IPS-18c (cell line): ENCODE measurements around the gene PPFIA2.

Experiments
- H3K4me3 ChIP-seq: 2 replicates; pipeline ENCODE4 v1.7.0; 2013; ENCODE audit warnings: low read depth, mild to moderate bottlenecking, low read length, moderate library complexity; ENCODE audit not compliant: insufficient read depth
- H3K9me3 ChIP-seq: one replicate; pipeline ENCODE4 v1.6.1; 2013; ENCODE audit warnings: mild to moderate bottlenecking, low read length, moderate library complexity; ENCODE audit not compliant: control insufficient read depth, insufficient read depth

The PPFIA2 gene

DNA sequence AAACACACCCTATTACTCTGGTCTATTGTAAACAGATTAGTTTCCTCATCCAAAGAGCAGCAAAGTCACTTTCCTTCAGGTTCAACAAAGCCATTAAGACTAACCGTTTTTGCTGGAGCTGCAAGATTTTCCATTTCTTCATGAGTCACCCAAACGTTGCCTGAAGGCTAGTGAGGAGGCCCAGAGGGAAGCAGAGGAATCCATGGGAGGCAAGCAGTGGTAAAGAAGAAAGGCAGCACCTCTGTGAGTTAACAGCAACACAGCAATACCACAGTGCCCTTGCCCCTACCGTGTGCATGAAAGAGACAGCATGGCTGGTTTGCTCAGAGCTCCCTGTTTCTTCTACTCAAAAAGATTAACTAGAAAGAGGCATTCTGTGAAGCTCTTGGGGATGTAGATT is 475.0 kb downstream of the PPFIA2 start:
- no peaks in the 10 kb centered on the region for H3K9me3 ChIP-seq
- H3K4me3 ChIP-seq, result no peak overlapping the region

DNA sequence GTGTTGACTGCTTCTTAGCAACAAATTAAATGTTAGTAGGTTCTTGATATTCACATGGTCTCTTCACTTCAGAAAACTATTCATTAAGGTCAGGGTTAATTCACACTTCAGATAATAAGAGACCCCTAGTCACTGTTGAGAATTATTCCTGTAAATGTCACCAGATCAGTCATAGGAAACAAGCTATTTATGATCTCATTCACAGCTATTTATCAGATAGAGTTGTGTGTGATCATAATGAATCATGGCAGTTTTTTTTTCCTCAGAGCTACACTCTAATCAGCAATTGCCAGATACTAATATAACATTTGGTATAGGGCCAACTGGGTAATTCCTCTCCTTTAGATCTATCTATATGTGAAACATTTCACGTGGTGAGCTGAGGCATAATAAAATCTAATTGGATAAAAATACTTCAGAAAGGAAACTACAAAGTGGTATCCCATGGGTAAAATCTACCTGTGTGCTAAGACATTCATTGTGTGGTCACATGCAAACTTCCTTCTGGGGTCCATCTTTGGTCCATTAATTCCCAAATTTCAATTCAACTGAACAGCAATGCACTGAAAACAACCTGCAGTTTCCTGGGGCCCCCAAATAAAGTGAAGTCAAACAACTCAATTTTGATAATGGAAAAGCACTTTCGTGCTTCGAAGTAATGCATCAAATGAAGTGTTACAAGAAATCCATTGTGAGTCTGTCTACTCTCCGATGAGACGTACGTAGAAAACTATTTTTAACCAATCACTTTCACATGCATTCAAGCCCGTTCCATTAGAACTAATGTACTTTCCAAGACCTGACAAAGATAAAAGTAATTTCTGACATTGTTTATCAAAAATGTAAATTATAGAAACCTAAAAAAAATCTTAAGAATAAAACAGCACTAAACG is 484.3 kb downstream of the PPFIA2 start:
- H3K4me3 ChIP-seq, result no peak overlapping the region

GRCh38 chr12:81270385-81270784 is 488.8 kb downstream of the PPFIA2 start:
- no peak overlapping the region for H3K4me3 ChIP-seq
- no peaks in the 10 kb centered on the region for H3K9me3 ChIP-seq

More for the DNA sequence above, 484.3 kb downstream of the PPFIA2 start:
- H3K9me3 ChIP-seq, result no peaks in the 10 kb centered on the region

GRCh38 chr12:81263072-81263471 is 496.1 kb downstream of the PPFIA2 start:
- H3K4me3 ChIP-seq, result no peak overlapping the region
- H3K9me3 ChIP-seq, result no peaks in the 10 kb centered on the region

- H3K4me3 ChIP-seq, result no peak overlapping the region
- H3K9me3 ChIP-seq, result no peaks in the 10 kb centered on the region
Measured at GRCh38 chr12:81261508-81262207, 497.5 kb downstream of the PPFIA2 start.

- Histone ChIP-seq H3K4me3 (no peak overlapping the region), H3K9me3 (no peaks in the 10 kb centered on the region)
Measured at GRCh38 chr12:81259360-81259759, 499.8 kb downstream of the PPFIA2 start.

GRCh38 chr12:81257947-81258551 is 501.1 kb downstream of the PPFIA2 start:
- Histone ChIP-seq H3K9me3 (no peaks in the 10 kb centered on the region), H3K4me3 (no peak overlapping the region)

DNA sequence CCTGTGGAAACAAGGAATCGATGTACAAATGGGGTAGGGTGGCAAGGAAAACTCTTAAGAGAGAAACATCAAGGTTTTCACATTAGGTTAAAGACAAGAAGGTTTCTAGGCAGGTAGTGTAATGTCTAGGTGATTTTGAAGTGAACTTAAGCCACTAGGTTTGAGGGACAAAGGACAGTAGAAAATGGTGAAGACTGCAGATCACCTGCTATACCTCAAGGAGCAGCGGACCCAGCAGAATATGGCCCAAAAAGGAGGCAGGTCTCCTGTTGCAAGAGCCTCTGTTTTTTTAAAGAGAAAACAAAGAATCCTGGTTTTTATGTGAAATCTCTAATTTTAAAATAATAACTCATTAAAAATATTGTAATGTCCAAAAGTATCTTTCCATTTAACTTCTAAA is 503.2 kb downstream of the PPFIA2 start:
- H3K9me3 ChIP-seq, result no peaks in the 10 kb centered on the region
- no peak overlapping the region for H3K4me3 ChIP-seq

DNA sequence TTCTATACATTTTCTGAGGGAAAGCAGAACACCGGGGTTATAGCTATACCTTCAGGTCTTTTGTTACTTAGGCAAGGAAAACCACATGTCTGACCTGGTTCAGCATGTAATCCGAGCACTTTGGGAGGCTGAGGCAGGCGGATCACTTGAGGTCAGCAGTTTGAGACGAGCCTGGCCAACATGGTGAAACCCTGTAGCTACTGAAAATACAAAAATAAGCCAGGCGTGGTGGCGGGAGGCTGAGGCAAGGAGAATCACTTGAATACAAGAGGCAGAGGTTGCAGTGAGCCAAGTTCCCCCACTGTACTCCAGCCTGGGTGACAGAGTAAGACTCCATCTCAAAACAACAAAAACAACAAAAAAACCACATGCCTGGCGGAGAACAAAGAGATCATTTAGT is 503.7 kb downstream of the PPFIA2 start:
- H3K4me3 ChIP-seq, result no peak overlapping the region
- H3K9me3 ChIP-seq, result no peaks in the 10 kb centered on the region

GRCh38 chr12:81253360-81253759 is 505.8 kb downstream of the PPFIA2 start:
- Histone ChIP-seq H3K9me3 (no peaks in the 10 kb centered on the region), H3K4me3 (no peak overlapping the region)

DNA sequence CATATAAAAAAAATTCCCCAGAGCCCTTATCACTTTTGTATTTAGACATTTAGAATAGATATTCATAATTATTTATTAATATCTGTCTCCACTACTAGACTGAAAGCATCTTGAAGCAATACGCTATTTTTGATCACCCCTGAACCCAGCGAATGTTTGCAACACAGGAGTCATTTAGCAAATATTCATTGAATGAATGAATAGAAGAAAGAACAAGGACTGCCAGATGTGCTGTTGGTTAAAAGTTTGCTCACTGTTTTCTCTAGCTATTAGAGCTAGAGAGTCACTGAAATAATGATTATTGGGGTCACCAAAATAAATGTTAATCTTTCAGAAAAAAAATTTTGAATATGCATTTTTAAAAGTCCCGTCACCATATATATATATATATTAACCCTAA is 506.9 kb downstream of the PPFIA2 start:
- no peaks in the 10 kb centered on the region for H3K9me3 ChIP-seq
- H3K4me3 ChIP-seq, result no peak overlapping the region

DNA sequence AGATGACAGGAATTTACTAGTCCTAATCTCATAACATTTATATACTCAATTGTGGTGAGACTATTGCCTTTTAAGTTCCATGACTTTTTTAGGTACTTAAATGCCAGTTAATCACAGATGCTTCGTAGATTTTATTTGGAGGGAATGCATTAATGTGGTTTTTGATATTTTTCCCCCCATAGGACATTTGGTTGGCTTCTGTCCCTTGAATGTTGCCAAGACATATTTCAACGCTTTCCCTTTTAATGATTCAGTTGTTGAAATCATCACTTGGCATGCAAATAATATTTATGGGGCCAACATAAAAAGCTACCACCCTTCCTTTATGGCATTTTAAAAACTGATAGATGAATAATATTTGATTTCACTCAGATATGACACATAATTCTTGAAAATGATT is 509.2 kb downstream of the PPFIA2 start:
- no peak overlapping the region for H3K4me3 ChIP-seq
- no peaks in the 10 kb centered on the region for H3K9me3 ChIP-seq

DNA sequence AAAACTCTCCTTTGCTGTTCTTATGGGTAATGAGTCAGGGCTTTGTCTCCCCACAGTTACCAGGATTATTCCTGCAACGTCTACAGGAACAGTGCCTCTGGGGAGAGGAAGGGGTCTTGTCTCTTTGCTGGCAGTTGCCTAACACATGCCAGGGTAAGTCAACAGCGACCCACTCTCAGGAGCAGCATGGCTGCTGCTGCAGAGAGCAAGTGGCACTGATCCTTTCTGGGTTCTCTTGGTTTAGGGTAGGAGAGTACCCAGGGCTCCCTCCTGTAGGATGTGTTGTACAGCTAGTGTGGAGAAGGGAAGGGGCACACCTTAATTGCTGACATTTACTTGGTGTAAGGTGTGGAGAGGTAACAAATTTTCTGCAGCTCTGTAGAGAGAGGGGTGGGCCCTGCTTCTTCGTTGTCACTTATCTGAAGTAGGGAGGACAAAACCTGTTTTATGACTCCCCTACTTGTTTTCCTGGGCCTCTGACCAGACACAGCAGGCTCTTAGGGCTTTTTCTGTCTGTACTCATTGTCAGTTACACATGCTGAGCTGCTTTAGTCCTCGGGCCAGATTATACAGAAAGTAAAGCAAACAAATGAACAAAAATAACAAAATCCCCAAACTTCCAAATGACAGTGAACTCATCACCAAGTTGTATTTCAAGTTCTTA is 513.1 kb downstream of the PPFIA2 start:
- no peak overlapping the region for H3K4me3 ChIP-seq
- no peaks in the 10 kb centered on the region for H3K9me3 ChIP-seq

GRCh38 chr12:81245458-81245857 is 513.7 kb downstream of the PPFIA2 start:
- no peak overlapping the region for H3K4me3 ChIP-seq
- no peaks in the 10 kb centered on the region for H3K9me3 ChIP-seq

- H3K4me3 ChIP-seq, result no peak overlapping the region
- no peaks in the 10 kb centered on the region for H3K9me3 ChIP-seq
Measured at GRCh38 chr12:81231574-81232368, 527.4 kb downstream of the PPFIA2 start.

DNA sequence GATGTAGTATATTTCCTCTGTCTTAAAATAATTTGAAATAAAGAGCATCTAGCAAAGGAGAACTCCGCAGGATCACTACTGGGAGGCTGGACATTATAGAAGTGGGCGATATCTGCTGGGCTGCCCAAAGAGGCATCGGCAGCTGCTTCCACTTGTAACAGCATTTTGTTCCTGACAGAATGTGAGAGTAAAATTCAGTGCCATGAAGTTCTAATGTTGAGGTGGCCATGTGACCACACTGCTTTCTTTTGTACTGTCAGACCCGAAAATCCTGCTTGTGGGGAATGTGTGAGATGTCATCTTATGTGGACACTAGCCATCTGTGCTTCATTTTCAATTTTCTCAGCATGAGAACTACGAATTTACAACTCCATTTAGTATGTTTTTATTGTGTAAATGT is 529.4 kb downstream of the PPFIA2 start:
- Histone ChIP-seq H3K9me3 (no peaks in the 10 kb centered on the region), H3K4me3 (no peak overlapping the region)

DNA sequence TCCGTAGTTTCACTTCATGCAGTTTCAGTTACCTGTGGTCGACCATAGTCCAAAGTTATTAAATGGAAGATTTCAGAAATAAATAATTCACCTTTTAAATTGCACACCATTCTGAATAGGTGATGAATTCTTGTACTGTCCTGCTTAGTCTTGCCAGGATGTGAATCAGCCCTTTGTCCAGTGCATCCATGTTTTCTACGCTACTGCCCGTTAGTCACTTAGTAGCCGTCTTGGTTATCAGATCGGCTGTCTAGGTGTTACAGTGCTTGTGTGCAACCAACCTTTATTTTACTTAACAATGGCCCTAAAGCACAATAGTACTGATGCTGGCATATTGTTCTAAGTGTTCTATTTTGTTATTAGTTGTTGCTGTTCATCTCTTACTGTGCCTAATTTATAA is 534.5 kb downstream of the PPFIA2 start:
- H3K9me3 ChIP-seq, result no peaks in the 10 kb centered on the region
- no peak overlapping the region for H3K4me3 ChIP-seq
